GM19025 (cell line): ENCODE data around the gene CNTRL.

Experiments
- ATAC-seq: cut with Tn5 transposase; IDR thresholded peaks from one replicate; pipeline ENCODE4 v1.9.1; 2021; ENCODE audit warnings: mild to moderate bottlenecking, low read depth, moderate library complexity; ENCODE audit not compliant: unreplicated experiment

The CNTRL gene

GRCh38 chr9:121225240-121225639, 150.5 kb downstream of the CNTRL start:
- no peak for ATAC-seq

GRCh38 chr9:121226175-121226574, 151.4 kb downstream of the CNTRL start:
- no peak for ATAC-seq
